ENCODE measurements around the gene BYSL.

The BYSL gene, protein sequence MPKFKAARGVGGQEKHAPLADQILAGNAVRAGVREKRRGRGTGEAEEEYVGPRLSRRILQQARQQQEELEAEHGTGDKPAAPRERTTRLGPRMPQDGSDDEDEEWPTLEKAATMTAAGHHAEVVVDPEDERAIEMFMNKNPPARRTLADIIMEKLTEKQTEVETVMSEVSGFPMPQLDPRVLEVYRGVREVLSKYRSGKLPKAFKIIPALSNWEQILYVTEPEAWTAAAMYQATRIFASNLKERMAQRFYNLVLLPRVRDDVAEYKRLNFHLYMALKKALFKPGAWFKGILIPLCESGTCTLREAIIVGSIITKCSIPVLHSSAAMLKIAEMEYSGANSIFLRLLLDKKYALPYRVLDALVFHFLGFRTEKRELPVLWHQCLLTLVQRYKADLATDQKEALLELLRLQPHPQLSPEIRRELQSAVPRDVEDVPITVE

DNA sequence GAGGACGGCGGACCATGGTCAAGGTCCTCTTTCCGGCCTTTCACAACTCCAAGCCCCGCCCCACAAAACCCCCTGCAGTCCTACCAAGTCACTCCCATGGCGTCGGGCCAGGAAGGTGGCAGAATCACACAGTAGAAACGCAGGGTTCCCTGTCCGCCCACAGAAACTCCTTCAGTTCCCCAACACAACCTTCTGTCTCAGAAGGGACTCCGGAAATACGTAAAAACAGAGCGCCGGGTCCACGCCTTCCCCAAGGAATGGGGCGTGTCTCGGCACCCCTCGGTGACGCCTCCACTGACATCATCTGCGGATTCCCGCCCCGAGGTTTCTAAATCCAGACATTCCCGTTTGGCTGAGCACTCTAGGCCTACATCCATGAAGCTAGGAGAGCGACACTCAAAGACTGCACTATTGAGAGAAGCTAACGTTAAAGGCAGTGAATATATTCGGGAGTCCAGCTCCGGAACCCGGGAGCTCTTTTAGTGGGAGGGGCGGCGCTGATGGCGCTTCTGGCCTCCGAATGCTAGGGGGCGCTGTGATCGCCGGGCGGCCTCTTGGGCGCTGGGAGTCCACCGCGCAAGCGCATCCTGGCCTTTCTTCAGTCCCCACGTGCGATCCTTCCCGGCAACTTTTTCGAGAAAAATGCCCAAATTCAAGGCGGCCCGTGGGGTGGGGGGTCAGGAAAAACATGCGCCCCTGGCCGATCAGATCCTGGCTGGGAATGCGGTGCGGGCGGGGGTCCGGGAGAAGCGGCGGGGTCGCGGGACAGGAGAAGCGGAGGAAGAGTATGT, at the start of gene BYSL, which contains the start of gene MED20:
Gene BYSL (plus strand): TSS at position 579 of the 791 bp plus-strand sequence. CDS start 64 bp downstream, at position 643.
Gene MED20 (minus strand): TSS at position 219 of the 791 bp plus-strand sequence. CDS start 121 bp downstream, at position 98.
- H2AFZ ChIP-seq (ENCODE audit: low read length), result peak within 1 kb of the TSS; percentile 86
- H3F3A ChIP-seq (ENCODE audit: low read depth), result no peaks in the 10 kb centered on the region
- peak within 1 kb of the TSS; percentile 86 for H3K9ac ChIP-seq (ENCODE audit: low read depth, low read length, poor library complexity, severe bottlenecking)
- peaks cover 48% of the 10 kb centered on the region for H3K4me1 ChIP-seq (ENCODE audit: insufficient read depth, low read length, poor library complexity, severe bottlenecking)
- no peaks in the 10 kb centered on the region for H3K27me3 ChIP-seq (ENCODE audit: insufficient read depth, low read length, poor library complexity, severe bottlenecking)
- TF ChIP-seq EZH2phosphoT487 (IDR thresholded peaks at IDR 0.05; ENCODE audit: borderline replicate concordance) (no peak), CTCF (conservative IDR thresholded peaks at IDR 0.05; ENCODE audit: low read length) (peak; percentile 87)
- H3K4me2 ChIP-seq (ENCODE audit: low read depth, low read length, poor library complexity, severe bottlenecking), result peak within 1 kb of the TSS; percentile 100
- peak within 1 kb of the TSS; percentile 80 for H3K4me3 ChIP-seq (ENCODE audit: low read length, poor library complexity, severe bottlenecking)
- no peaks in the 10 kb centered on the region for H3K9me2 ChIP-seq (replicated peaks; ENCODE audit: low read depth, low read length)
- H4K20me1 ChIP-seq (ENCODE audit: insufficient read depth, low read length, poor library complexity, severe bottlenecking), result peaks cover 31% of the 10 kb centered on the region
- no peaks in the 10 kb centered on the region for H3K36me3 ChIP-seq (ENCODE audit: insufficient read depth, low read length)
- no peaks in the 10 kb centered on the region for H3K9me3 ChIP-seq (ENCODE audit: insufficient read depth, low read depth, low read length)
- H3K79me2 ChIP-seq (ENCODE audit: insufficient read depth, low read length), result peaks cover 75% of the 10 kb centered on the region

DNA sequence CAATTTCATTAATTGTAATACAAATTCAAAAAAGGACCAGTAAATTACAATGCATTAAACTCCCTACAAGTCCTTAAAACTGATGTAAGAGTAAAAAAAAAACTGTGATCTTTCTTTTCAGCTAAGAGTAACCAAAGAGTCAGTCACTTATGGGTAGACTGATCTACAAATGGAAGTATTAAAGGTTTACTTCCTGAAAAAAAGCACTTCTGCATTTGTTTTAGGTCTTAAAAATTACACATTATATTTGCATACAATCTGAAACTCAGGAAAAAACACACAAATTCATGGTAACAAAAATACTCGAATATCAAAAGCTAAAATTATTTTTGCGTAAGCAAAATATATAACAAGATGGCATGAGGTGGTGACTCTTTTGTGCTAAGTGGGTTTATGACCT, 49.6 kb upstream of the BYSL start:
- no peaks in the 10 kb centered on the region for H3K9me3 ChIP-seq (ENCODE audit: insufficient read depth, low read depth, low read length)
- H3K4me1 ChIP-seq (ENCODE audit: insufficient read depth, low read length, poor library complexity, severe bottlenecking), result no peaks in the 10 kb centered on the region
- H3K79me2 ChIP-seq (ENCODE audit: insufficient read depth, low read length), result peaks cover 6% of the 10 kb centered on the region; the same call in 1 of the 2 replicates
- peaks cover 12% of the 10 kb centered on the region; the same call in 1 of the 2 replicates for H3K36me3 ChIP-seq (ENCODE audit: insufficient read depth, low read length)
- H2AFZ ChIP-seq (ENCODE audit: low read length), result no peak overlapping the region
- no peak overlapping the region for H3K4me3 ChIP-seq (ENCODE audit: low read length, poor library complexity, severe bottlenecking)
- H4K20me1 ChIP-seq (ENCODE audit: insufficient read depth, low read length, poor library complexity, severe bottlenecking), result no peaks in the 10 kb centered on the region
- no peaks in the 10 kb centered on the region for H3K9me2 ChIP-seq (replicated peaks; ENCODE audit: low read depth, low read length)
- no peaks in the 10 kb centered on the region for H3K27me3 ChIP-seq (ENCODE audit: insufficient read depth, low read length, poor library complexity, severe bottlenecking)
- no peaks in the 10 kb centered on the region for H3F3A ChIP-seq (ENCODE audit: low read depth)
- no peak overlapping the region for H3K9ac ChIP-seq (ENCODE audit: low read depth, low read length, poor library complexity, severe bottlenecking)
- no peak for TF ChIP-seq EZH2phosphoT487 (IDR thresholded peaks at IDR 0.05; ENCODE audit: borderline replicate concordance)
- no peak for TF ChIP-seq CTCF (conservative IDR thresholded peaks at IDR 0.05; ENCODE audit: low read length)
- H3K4me2 ChIP-seq (ENCODE audit: low read depth, low read length, poor library complexity, severe bottlenecking), result no peak overlapping the region

DNA sequence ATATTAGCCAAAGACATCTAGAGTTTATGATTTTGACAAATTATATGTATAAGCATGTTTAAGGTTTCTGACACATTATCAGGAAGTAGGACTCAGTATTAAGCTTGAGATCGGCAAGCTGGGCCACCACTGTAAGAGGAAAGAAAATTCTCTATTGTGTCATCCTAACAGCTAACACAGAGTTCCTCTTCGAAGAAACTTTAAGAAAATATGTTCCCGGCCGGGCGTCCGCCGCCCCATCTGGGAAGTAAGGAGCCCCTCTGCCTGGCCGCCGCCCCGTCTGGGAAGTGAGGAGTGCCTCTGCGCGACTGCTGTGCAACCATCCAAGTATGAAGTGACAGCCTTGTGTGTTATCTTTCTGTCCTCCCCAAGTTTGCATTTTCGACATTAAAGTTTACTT, 49.2 kb upstream of the BYSL start:
- Histone ChIP-seq H3K4me3 (ENCODE audit: low read length, poor library complexity, severe bottlenecking) (no peak overlapping the region), H3F3A (ENCODE audit: low read depth) (no peaks in the 10 kb centered on the region), H3K9me2 (replicated peaks; ENCODE audit: low read depth, low read length) (no peaks in the 10 kb centered on the region), H3K9me3 (ENCODE audit: insufficient read depth, low read depth, low read length) (no peaks in the 10 kb centered on the region), H3K79me2 (ENCODE audit: insufficient read depth, low read length) (peaks cover 6% of the 10 kb centered on the region; the same call in 1 of the 2 replicates), H2AFZ (ENCODE audit: low read length) (no peak overlapping the region), H3K27me3 (ENCODE audit: insufficient read depth, low read length, poor library complexity, severe bottlenecking) (no peaks in the 10 kb centered on the region), H3K36me3 (ENCODE audit: insufficient read depth, low read length) (peaks cover 12% of the 10 kb centered on the region; the same call in 1 of the 2 replicates), H3K4me2 (ENCODE audit: low read depth, low read length, poor library complexity, severe bottlenecking) (no peak overlapping the region), H4K20me1 (ENCODE audit: insufficient read depth, low read length, poor library complexity, severe bottlenecking) (no peaks in the 10 kb centered on the region), H3K4me1 (ENCODE audit: insufficient read depth, low read length, poor library complexity, severe bottlenecking) (no peaks in the 10 kb centered on the region), H3K9ac (ENCODE audit: low read depth, low read length, poor library complexity, severe bottlenecking) (no peak overlapping the region)
- no peak for TF ChIP-seq CTCF (conservative IDR thresholded peaks at IDR 0.05; ENCODE audit: low read length)
